ENCODE data around the gene TCF19. TPM values are rescaled to one million over a fixed set of nuclear protein-coding genes. Genes with fewer than 3 reads are reported as not detected.

The TCF19 gene
- total RNA-seq, 1 experiment from 2014 or later, result 39.1 TPM

DNA sequence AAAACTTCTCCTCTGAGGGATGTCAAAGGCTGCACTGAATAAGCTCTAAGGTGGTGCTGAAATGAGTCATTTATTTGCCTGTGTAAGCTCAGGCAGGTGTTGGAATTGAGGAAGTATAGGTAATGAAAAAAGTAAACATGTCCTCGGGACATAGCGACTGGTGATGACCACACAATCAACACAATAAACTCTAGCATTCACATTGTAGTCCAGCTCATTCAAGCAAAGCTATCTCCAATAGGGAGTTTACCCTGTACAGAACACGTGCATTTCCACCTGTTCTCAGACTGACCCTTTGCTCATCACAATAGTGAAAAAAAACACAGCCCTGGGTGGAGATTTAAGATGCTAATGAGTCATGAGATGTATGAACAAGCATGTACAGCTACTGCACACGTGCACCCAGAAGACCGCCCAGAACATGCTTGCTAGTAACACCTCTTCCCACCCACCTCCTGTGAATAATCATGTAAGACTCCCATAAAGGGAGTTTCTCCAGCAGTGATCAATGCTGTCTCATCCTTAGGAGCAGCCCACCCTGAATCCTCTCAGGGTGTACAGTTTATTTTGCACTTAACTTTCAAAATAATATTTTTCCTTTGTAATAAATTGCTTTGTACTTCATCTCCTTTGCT, 45.1 kb downstream of the TCF19 start:
- H3K4me1 ChIP-seq (ENCODE audit: insufficient read depth, low read length, poor library complexity, severe bottlenecking), result peaks cover 4% of the 10 kb centered on the region
- ChIA-PET POLR2A (ENCODE audit: low non-redundant PET) (interaction anchor here (0.6 kb wide), 1 partner anchor 66 kb away, joined by 3 read pairs; no protein-coding TSS in a partner anchor), CTCF (no interaction called here)
- H3K4me3 ChIP-seq (ENCODE audit: low read depth, low read length, poor library complexity, severe bottlenecking), result peak overlapping the region; percentile 36
- H3K27me3 ChIP-seq (replicated peaks; ENCODE audit: insufficient read depth, low read depth, low read length, poor library complexity), result no peaks in the 10 kb centered on the region
- H3K36me3 ChIP-seq (ENCODE audit: insufficient read depth, low read length, poor library complexity, severe bottlenecking), result peaks cover 3% of the 10 kb centered on the region
- H3K9me3 ChIP-seq (ENCODE audit: low read depth, low read length, poor library complexity, severe bottlenecking), result no peaks in the 10 kb centered on the region
- intact Hi-C loops (cut with micrococcal nuclease; ENCODE audit: unreplicated experiment), result no loop called here
- peak overlapping the region; percentile 72 for H3K27ac ChIP-seq (ENCODE audit: low read depth, low read length, poor library complexity, severe bottlenecking)
- BruUV-seq (replicated peaks), result no TSS peak
- peak; percentile 69 for DNase-seq (ENCODE audit: low spot score)
- TF ChIP-seq, protein P1, sequence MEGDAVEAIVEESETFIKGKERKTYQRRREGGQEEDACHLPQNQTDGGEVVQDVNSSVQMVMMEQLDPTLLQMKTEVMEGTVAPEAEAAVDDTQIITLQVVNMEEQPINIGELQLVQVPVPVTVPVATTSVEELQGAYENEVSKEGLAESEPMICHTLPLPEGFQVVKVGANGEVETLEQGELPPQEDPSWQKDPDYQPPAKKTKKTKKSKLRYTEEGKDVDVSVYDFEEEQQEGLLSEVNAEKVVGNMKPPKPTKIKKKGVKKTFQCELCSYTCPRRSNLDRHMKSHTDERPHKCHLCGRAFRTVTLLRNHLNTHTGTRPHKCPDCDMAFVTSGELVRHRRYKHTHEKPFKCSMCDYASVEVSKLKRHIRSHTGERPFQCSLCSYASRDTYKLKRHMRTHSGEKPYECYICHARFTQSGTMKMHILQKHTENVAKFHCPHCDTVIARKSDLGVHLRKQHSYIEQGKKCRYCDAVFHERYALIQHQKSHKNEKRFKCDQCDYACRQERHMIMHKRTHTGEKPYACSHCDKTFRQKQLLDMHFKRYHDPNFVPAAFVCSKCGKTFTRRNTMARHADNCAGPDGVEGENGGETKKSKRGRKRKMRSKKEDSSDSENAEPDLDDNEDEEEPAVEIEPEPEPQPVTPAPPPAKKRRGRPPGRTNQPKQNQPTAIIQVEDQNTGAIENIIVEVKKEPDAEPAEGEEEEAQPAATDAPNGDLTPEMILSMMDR (conservative IDR thresholded peaks at IDR 0.05; ENCODE audit: low read depth, low read length), result no peak
- TF ChIP-seq EZH2 (IDR thresholded peaks at IDR 0.05; ENCODE audit: borderline replicate concordance, low read depth, low read length, poor library complexity, severe bottlenecking), result no peak

DNA sequence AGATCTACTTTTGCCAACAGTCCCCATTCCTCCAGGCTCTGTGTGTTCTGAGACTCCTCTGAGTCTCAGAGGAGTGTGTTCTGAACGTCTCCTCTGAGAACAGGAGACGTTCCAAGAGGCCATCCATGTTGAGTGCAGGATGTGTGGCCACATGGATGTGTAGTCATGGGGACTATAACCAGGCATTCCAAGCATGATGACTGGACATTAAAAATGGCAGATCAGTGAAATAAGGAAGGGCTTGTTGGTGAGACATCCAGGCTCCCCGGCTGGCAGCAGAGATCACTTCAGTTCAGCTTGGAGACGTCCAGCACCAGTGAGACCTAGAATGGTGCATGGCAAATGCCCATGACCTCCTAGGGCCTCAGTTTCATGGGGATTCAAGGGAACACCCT, 46.4 kb downstream of the TCF19 start:
- Histone ChIP-seq H3K4me3 (ENCODE audit: low read depth, low read length, poor library complexity, severe bottlenecking) (peak overlapping the region; percentile 36), H3K4me1 (ENCODE audit: insufficient read depth, low read length, poor library complexity, severe bottlenecking) (peaks cover 4% of the 10 kb centered on the region), H3K9me3 (ENCODE audit: low read depth, low read length, poor library complexity, severe bottlenecking) (no peaks in the 10 kb centered on the region), H3K27me3 (replicated peaks; ENCODE audit: insufficient read depth, low read depth, low read length, poor library complexity) (no peaks in the 10 kb centered on the region), H3K36me3 (ENCODE audit: insufficient read depth, low read length, poor library complexity, severe bottlenecking) (peaks cover 3% of the 10 kb centered on the region), H3K27ac (ENCODE audit: low read depth, low read length, poor library complexity, severe bottlenecking) (peak overlapping the region; percentile 72)
- no TSS peak for BruUV-seq (replicated peaks)
- POLR2A ChIA-PET (ENCODE audit: low non-redundant PET), result no interaction called here
- no peak for TF ChIP-seq EZH2 (IDR thresholded peaks at IDR 0.05; ENCODE audit: borderline replicate concordance, low read depth, low read length, poor library complexity, severe bottlenecking)
- TF ChIP-seq, protein P1 (conservative IDR thresholded peaks at IDR 0.05; ENCODE audit: low read depth, low read length), result no peak
- no peak for DNase-seq (ENCODE audit: low spot score)
- intact Hi-C loops (cut with micrococcal nuclease; ENCODE audit: unreplicated experiment), result no loop called here
- CTCF ChIA-PET, result no interaction called here

DNA sequence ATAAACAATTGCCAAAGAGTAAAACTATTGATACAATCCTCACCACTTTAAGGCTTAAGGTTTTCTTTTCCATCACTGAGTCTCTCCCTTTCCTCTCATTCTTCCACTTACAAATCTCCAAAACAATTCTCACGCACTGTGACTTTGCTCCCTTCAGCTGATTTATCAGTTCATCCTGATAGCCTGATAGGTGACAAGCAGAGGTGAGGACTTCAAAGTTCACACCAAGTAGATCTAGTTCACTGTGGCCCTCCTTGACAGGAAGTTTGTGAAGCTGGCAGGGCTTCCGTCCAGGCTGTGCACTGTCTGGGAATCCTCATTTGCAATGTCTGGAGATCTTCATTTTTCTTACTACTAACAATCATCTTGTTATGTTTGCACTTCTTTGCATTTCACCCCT, 47.2 kb downstream of the TCF19 start:
- Histone ChIP-seq H3K9me3 (ENCODE audit: low read depth, low read length, poor library complexity, severe bottlenecking) (no peaks in the 10 kb centered on the region), H3K4me1 (ENCODE audit: insufficient read depth, low read length, poor library complexity, severe bottlenecking) (peaks cover 4% of the 10 kb centered on the region), H3K4me3 (ENCODE audit: low read depth, low read length, poor library complexity, severe bottlenecking) (no peak overlapping the region), H3K27me3 (replicated peaks; ENCODE audit: insufficient read depth, low read depth, low read length, poor library complexity) (no peaks in the 10 kb centered on the region), H3K27ac (ENCODE audit: low read depth, low read length, poor library complexity, severe bottlenecking) (no peak overlapping the region), H3K36me3 (ENCODE audit: insufficient read depth, low read length, poor library complexity, severe bottlenecking) (peaks cover 3% of the 10 kb centered on the region)
- no peak for TF ChIP-seq EZH2 (IDR thresholded peaks at IDR 0.05; ENCODE audit: borderline replicate concordance, low read depth, low read length, poor library complexity, severe bottlenecking)
- TF ChIP-seq, protein P1 (conservative IDR thresholded peaks at IDR 0.05; ENCODE audit: low read depth, low read length), result no peak
- BruUV-seq (replicated peaks), result no TSS peak
- ChIA-PET POLR2A (ENCODE audit: low non-redundant PET) (no interaction called here), CTCF (no interaction called here)
- DNase-seq (ENCODE audit: low spot score), result no peak
- intact Hi-C loops (cut with micrococcal nuclease; ENCODE audit: unreplicated experiment), result no loop called here

All from A673 (cell line).